MM.1S (cell line): ENCODE measurements around the gene NXPH4.

ENCODE experiments used
- DNase-seq: peaks from one replicate; pipeline ENCODE4 v3.0.0-alpha.2; 2015
- H2AFZ ChIP-seq: fragments of 300-600 bp; sonication (generic); 2 replicates; pipeline ENCODE4 v1.6.0; 2016; ENCODE audit warnings: antibody characterized with exemption, low read length
- H3F3A ChIP-seq: fragments of 300-600 bp; sonication (generic); 2 replicates; pipeline ENCODE4 v1.6.1; 2016; ENCODE audit warnings: mild to moderate bottlenecking, antibody characterized with exemption, low read length, moderate library complexity, mixed read lengths; ENCODE audit not compliant: insufficient read depth
- H3K27ac ChIP-seq: fragments of 300-600 bp; sonication (generic); 2 replicates; pipeline ENCODE4 v1.5.1; 2016; ENCODE audit warnings: mild to moderate bottlenecking, low read length
- H3K27me3 ChIP-seq: fragments of 300-600 bp; sonication (generic); replicated peaks from 2 replicates; pipeline ENCODE4 v1.6.0; 2016; ENCODE audit warnings: low read length; ENCODE audit not compliant: insufficient read depth
- H3K36me3 ChIP-seq: fragments of 300-600 bp; sonication (generic); replicated peaks from 2 replicates; pipeline ENCODE4 v1.6.1; 2016; ENCODE audit warnings: mild to moderate bottlenecking, low read length, mixed read lengths; ENCODE audit not compliant: insufficient read depth
- H3K4me1 ChIP-seq: fragments of 300-600 bp; sonication (generic); 2 replicates; pipeline ENCODE4 v1.6.1; 2016; ENCODE audit warnings: low read length, mixed read lengths
- H3K4me2 ChIP-seq: fragments of 300-600 bp; sonication (generic); 2 replicates; pipeline ENCODE4 v1.6.0; 2016; ENCODE audit warnings: low read depth, low read length
- H3K4me3 ChIP-seq: fragments of 300-600 bp; sonication (generic); 2 replicates; pipeline ENCODE4 v1.5.1; 2016; ENCODE audit warnings: low read length, mixed read lengths
- H3K79me2 ChIP-seq: fragments of 300-600 bp; sonication (generic); 2 replicates; pipeline ENCODE4 v1.6.1; 2016; ENCODE audit warnings: mixed run types, low read length, mixed read lengths
- H3K9ac ChIP-seq: fragments of 300-600 bp; sonication (generic); 2 replicates; pipeline ENCODE4 v1.6.1; 2016; ENCODE audit warnings: low read length, mixed read lengths
- H3K9me2 ChIP-seq: fragments of 300-600 bp; sonication (generic); replicated peaks from 2 replicates; pipeline ENCODE4 v1.6.1; 2016; ENCODE audit warnings: mild to moderate bottlenecking, low read length, mixed read lengths; ENCODE audit not compliant: insufficient read depth
- H3K9me3 ChIP-seq: fragments of 300-600 bp; sonication (generic); replicated peaks from 2 replicates; pipeline ENCODE4 v1.6.1; 2016; ENCODE audit warnings: mild to moderate bottlenecking, low read length, mixed read lengths; ENCODE audit not compliant: insufficient read depth
- H4K20me1 ChIP-seq: fragments of 300-600 bp; sonication (generic); 2 replicates; pipeline ENCODE4 v1.6.1; 2016; ENCODE audit warnings: mild to moderate bottlenecking, low read length, moderate library complexity, mixed read lengths; ENCODE audit not compliant: insufficient read depth
- EZH2 ChIP-seq: fragments of 300-600 bp; sonication (generic); optimal IDR thresholded peaks from 2 replicates; pipeline ENCODE3; 2017; ENCODE audit warnings: low read depth, mild to moderate bottlenecking, antibody characterized with exemption, low read length, mixed read lengths
- EZH2phosphoT487 ChIP-seq: fragments of 300-600 bp; sonication (generic); IDR thresholded peaks from 2 replicates; pipeline ENCODE4 v1.6.1; 2018; ENCODE audit warnings: antibody characterized with exemption, low read length
- TF ChIP-seq, protein P1 (sequence below): fragments of 300-600 bp; sonication (generic); IDR thresholded peaks from 2 replicates; pipeline ENCODE4 v1.5.1; 2016; ENCODE audit warnings: antibody characterized with exemption, low read length, mixed read lengths

Gene NXPH4

DNA sequence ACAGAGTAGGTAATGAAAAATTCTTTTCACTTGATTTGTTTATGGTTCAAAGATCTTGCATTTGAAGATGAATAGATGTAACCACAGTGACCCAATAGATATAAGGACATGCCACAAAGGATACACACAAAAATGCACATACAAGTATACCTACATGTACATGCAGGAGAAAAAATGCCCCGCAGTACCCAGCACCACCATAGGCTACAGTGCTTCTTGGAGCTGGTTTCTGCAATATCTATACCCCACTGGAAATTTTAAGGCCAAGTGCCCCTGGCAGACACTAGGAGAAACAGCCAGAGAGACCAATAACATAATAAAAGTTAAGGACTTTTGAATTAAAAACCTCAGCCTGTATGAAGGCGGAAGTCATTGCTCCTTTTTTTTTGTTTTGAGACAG is 46.5 kb downstream of the NXPH4 start:
- Histone ChIP-seq H3K4me2 (no peak overlapping the region), H3K36me3 (no peaks in the 10 kb centered on the region), H4K20me1 (no peaks in the 10 kb centered on the region), H3K27me3 (no peaks in the 10 kb centered on the region), H2AFZ (no peak overlapping the region), H3K9ac (no peak overlapping the region), H3K4me1 (no peaks in the 10 kb centered on the region), H3K4me3 (no peak overlapping the region), H3K9me3 (no peaks in the 10 kb centered on the region), H3K27ac (no peak overlapping the region), H3K79me2 (no peaks in the 10 kb centered on the region), H3F3A (no peaks in the 10 kb centered on the region), H3K9me2 (no peaks in the 10 kb centered on the region)
- TF ChIP-seq EZH2phosphoT487, result no peak
- DNase-seq, result no peak

DNA sequence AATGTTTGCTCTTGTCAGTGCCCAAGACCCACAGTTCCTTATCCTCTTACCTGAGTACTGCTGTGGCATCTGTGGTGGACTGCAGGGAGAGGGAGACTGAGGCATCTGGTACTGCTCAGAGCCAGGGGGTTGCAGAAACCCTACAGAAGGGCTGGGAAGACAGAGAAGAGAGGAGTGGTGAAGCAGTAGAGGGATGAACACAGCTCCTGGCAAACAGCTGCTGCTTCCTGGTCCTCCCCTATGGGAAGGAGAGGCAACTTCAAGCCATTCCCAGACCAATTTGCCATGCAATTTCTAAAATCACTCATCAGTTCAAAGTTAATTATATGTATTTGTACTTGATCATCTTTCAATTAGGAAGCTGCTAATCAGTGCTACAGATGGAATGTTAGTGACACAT is 50.1 kb downstream of the NXPH4 start:
- no peaks in the 10 kb centered on the region for H3K9me2 ChIP-seq
- TF ChIP-seq EZH2phosphoT487 (no peak), EZH2 (no peak)
- TF ChIP-seq, protein P1, sequence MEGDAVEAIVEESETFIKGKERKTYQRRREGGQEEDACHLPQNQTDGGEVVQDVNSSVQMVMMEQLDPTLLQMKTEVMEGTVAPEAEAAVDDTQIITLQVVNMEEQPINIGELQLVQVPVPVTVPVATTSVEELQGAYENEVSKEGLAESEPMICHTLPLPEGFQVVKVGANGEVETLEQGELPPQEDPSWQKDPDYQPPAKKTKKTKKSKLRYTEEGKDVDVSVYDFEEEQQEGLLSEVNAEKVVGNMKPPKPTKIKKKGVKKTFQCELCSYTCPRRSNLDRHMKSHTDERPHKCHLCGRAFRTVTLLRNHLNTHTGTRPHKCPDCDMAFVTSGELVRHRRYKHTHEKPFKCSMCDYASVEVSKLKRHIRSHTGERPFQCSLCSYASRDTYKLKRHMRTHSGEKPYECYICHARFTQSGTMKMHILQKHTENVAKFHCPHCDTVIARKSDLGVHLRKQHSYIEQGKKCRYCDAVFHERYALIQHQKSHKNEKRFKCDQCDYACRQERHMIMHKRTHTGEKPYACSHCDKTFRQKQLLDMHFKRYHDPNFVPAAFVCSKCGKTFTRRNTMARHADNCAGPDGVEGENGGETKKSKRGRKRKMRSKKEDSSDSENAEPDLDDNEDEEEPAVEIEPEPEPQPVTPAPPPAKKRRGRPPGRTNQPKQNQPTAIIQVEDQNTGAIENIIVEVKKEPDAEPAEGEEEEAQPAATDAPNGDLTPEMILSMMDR, result no peak
- H4K20me1 ChIP-seq, result no peaks in the 10 kb centered on the region
- no peaks in the 10 kb centered on the region for H3K36me3 ChIP-seq
- H3K4me1 ChIP-seq, result no peaks in the 10 kb centered on the region
- no peak overlapping the region for H3K27ac ChIP-seq
- no peak overlapping the region for H2AFZ ChIP-seq
- no peaks in the 10 kb centered on the region for H3K79me2 ChIP-seq
- no peaks in the 10 kb centered on the region for H3K27me3 ChIP-seq
- DNase-seq, result no peak
- H3K4me2 ChIP-seq, result no peak overlapping the region
- no peak overlapping the region for H3K4me3 ChIP-seq
- no peaks in the 10 kb centered on the region for H3K9me3 ChIP-seq
- H3F3A ChIP-seq, result no peaks in the 10 kb centered on the region
- H3K9ac ChIP-seq, result no peak overlapping the region

DNA sequence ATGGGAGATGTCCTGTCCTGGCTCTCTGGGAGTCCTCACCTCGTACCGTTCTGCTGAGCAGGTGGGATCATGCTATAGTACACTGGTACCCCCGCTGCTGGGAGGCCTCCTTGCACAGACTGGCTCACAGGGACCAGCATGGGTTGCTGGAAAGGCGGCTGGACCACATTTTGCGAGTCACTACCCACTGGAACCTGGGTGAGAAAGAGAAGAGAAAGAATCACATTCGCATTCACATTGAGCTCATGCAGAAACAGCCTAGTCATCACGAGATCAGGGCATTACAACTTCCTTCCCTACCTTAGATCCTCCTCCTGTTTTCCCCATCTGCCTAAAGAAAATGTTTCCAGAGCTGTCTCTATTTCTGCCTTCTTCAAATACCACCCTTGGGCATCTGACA is 51.7 kb downstream of the NXPH4 start:
- H3K4me2 ChIP-seq, result no peak overlapping the region
- no peak overlapping the region for H3K4me3 ChIP-seq
- no peak for DNase-seq
- no peak overlapping the region for H2AFZ ChIP-seq
- H3K36me3 ChIP-seq, result no peaks in the 10 kb centered on the region
- TF ChIP-seq EZH2phosphoT487 (no peak), EZH2 (no peak)
- TF ChIP-seq, protein P1, result no peak
- no peaks in the 10 kb centered on the region for H3K79me2 ChIP-seq
- no peaks in the 10 kb centered on the region for H4K20me1 ChIP-seq
- no peaks in the 10 kb centered on the region for H3K27me3 ChIP-seq
- no peak overlapping the region for H3K9ac ChIP-seq
- no peak overlapping the region for H3K27ac ChIP-seq
- no peaks in the 10 kb centered on the region for H3F3A ChIP-seq
- no peaks in the 10 kb centered on the region for H3K4me1 ChIP-seq
- H3K9me2 ChIP-seq, result no peaks in the 10 kb centered on the region
- H3K9me3 ChIP-seq, result no peaks in the 10 kb centered on the region

DNA sequence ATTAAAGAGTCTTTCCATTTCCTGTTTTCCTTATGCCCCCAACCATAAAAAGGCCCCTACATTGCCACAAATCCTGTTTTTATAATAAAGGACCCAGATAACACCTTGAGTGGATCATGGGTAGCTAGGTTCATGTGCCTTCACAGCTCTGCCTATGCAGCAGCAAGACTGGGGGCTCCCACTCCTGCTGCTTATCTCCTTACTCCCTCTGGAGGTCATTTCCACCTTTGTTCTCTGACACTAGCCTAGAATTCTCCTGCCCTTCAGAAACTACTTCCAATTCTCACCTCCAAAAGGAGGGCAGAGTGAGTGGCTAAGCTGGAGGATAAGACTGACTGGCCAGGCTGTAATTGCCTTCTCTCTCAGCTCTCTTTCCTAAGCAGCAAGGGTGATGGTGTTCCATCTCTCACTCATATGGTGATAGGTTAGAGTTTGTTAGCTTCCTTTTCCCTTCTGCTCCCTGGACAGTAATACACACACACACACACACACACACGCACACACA is 54.4 kb downstream of the NXPH4 start:
- Histone ChIP-seq H3K36me3 (no peaks in the 10 kb centered on the region), H3K4me1 (no peaks in the 10 kb centered on the region), H2AFZ (no peak overlapping the region), H3F3A (no peaks in the 10 kb centered on the region), H3K9me3 (no peaks in the 10 kb centered on the region), H3K9ac (no peak overlapping the region), H3K79me2 (no peaks in the 10 kb centered on the region), H3K4me3 (no peak overlapping the region), H3K27me3 (no peaks in the 10 kb centered on the region), H3K27ac (no peak overlapping the region), H3K9me2 (no peaks in the 10 kb centered on the region), H3K4me2 (no peak overlapping the region), H4K20me1 (no peaks in the 10 kb centered on the region)
- DNase-seq, result no peak
- no peak for TF ChIP-seq EZH2phosphoT487
- TF ChIP-seq, protein P1, result no peak
- no peak for TF ChIP-seq EZH2
